K562 (cell line): ENCODE data around the gene SMARCD2. TPM values are rescaled to one million over a fixed set of nuclear protein-coding genes. Genes with fewer than 3 reads are reported as not detected.
A peak's percentile ranks its signal among the peaks of the same experiment; 100 is the strongest.

Experiments used
- E4F1 ChIP-seq: fragments of 250-450 bp; sonication (Bioruptor Pico); IDR thresholded peaks from 2 replicates; pipeline ENCODE4 v1.5.0; 2021; ENCODE audit warnings: mild to moderate bottlenecking, borderline replicate concordance
- HDAC1 ChIP-seq, 2 experiments: fragments of 450-650 bp; IDR thresholded peaks; 2 replicates each; pipeline ENCODE4 v1.6.1; 2016 to 2017; ENCODE audit warnings: inconsistent platforms in 1 of 2, mild to moderate bottlenecking in 1 of 2, moderate library complexity in 1 of 2
- KDM5B ChIP-seq: fragments of 200-600 bp; sonication (generic); IDR thresholded peaks from 2 replicates; pipeline ENCODE4 v1.6.1; 2012; ENCODE audit warnings: low read depth, mild to moderate bottlenecking, moderate library complexity, low read length, control low read depth, inconsistent platforms; ENCODE audit not compliant: insufficient replicate concordance
- MAZ ChIP-seq, 2 experiments: fragments of 450-650 bp in 1 of 2; sonication (generic) in 1 of 2; formaldehyde crosslinking; IDR thresholded peaks in 1 of 2; conservative IDR thresholded peaks in 1 of 2; 2 replicates each; pipeline versions ENCODE4 v1.4.0 to v1.5.0; 2020; ENCODE audit warnings: mild to moderate bottlenecking in 1 of 2, missing genetic modification reagents in 1 of 2
- MBD1 ChIP-seq: fragments of 250-450 bp; sonication (Bioruptor Pico); IDR thresholded peaks from 2 replicates; pipeline ENCODE4 v1.8.0; 2022; ENCODE audit warnings: inconsistent platforms
- MYBL2 ChIP-seq, 2 experiments: fragments of 450-650 bp in 1 of 2; sonication (generic) in 1 of 2; formaldehyde crosslinking in 1 of 2; IDR thresholded peaks; 2 replicates each; pipeline versions ENCODE4 v1.6.1 to v1.8.1; 2017 to 2022; ENCODE audit warnings: borderline replicate concordance in 1 of 2, inconsistent platforms in 1 of 2, low read depth in 1 of 2, mild to moderate bottlenecking in 1 of 2, missing genetic modification reagents in 1 of 2, moderate library complexity in 1 of 2
- MYC ChIP-seq, 2 experiments: fragments of 250-450 bp in 1 of 2; sonication (Bioruptor Pico) in 1 of 2; IDR thresholded peaks; 2 replicates each; pipeline versions ENCODE4 v1.5.1 to v1.6.1; 2012 to 2021; ENCODE audit warnings: low read depth in 2 of 2, borderline replicate concordance in 1 of 2, improper control_type of control experiment in 1 of 2, low read length in 1 of 2, mild to moderate bottlenecking in 1 of 2, moderate library complexity in 1 of 2
- NRF1 ChIP-seq, 2 experiments: fragments of 450-650 bp; IDR thresholded peaks in 1 of 2; conservative IDR thresholded peaks in 1 of 2; 2 replicates each; pipeline ENCODE4 v1.6.1; 2014; ENCODE audit warnings: mild to moderate bottlenecking in 2 of 2
- OTX1 ChIP-seq: fragments of 450-650 bp; formaldehyde crosslinking; IDR thresholded peaks from 2 replicates; pipeline ENCODE4 v1.4.0; 2022; ENCODE audit warnings: mild to moderate bottlenecking
- ZBTB11 ChIP-seq, 3 experiments: fragments of 200-800 bp in 1 of 3; fragments of 250-450 bp in 1 of 3; fragments of 450-650 bp in 1 of 3; sonication (Bioruptor Pico) in 1 of 3; sonication (Bioruptor generic) in 1 of 3; formaldehyde crosslinking in 1 of 3; IDR thresholded peaks; 2 replicates each; pipeline versions ENCODE4 v1.6.1 to v1.8.0; 2016 to 2022; ENCODE audit warnings: mild to moderate bottlenecking in 2 of 3, missing genetic modification characterization in 2 of 3, missing compliant biosample characterization in 1 of 3, moderate library complexity in 1 of 3
- ZNF263 ChIP-seq: sonication (generic); formaldehyde crosslinking; IDR thresholded peaks from 2 replicates; pipeline ENCODE4 v1.8.0; 2022; ENCODE audit warnings: mild to moderate bottlenecking, missing genetic modification reagents, borderline replicate concordance
- ZNF79 ChIP-seq: fragments of 250-450 bp; sonication (Bioruptor Pico); IDR thresholded peaks from 2 replicates; pipeline ENCODE4 v1.4.0; 2020; ENCODE audit warnings: low read depth, mild to moderate bottlenecking, moderate library complexity
- polyA plus RNA-seq, 8 experiments: library from polyadenylated mRNA; depleted of rRNA in 4 of 8; stranded (reverse) in 5 of 8; unstranded in 3 of 8; fragments of >200 nt; fragmentation: Nextera tagmentation in 2 of 8; fragmentation: Illumina TruSeq in 1 of 8; extraction: Ambion mirVana in 2 of 8; extraction: Trizol in 1 of 8; gene quantifications; 2 replicates each; pipeline versions ENCODE4 v1.2.1 to v1.2.3, GENCODE V29; 2011 to 2014; ENCODE audit warnings: inconsistent platforms in 1 of 8, missing spikeins in 1 of 8
- total RNA-seq, 7 experiments: library from RNA; depleted of rRNA in 6 of 7; stranded (reverse); fragments of >200 nt in 6 of 7; fragmentation: Illumina TruSeq in 2 of 7; extraction: Trizol in 2 of 7; gene quantifications; 2 replicates each; pipeline versions ENCODE4 v1.2.1 to v1.2.3, GENCODE V29; 2011 to 2021; ENCODE audit warnings: low replicate concordance in 1 of 7
- TF ChIP-seq, protein P1 (sequence below): sonication (generic); formaldehyde crosslinking; IDR thresholded peaks from 2 replicates; pipeline ENCODE4 v1.9.0; 2022; ENCODE audit warnings: mild to moderate bottlenecking, missing genetic modification reagents

SMARCD2 gene
- total and polyA plus RNA-seq, 9 of the 15 experiments (the other 6 are each of a cell fraction or from before 2014, with no cell fraction given) = 1.7 to 114 (median 90.3) TPM

- TF ChIP-seq KDM5B (peak; percentile 17), ZNF263 (peak; percentile 30; the same call in 1 of the 2 replicates), MBD1 (no peak), HDAC1 (IDR thresholded peaks at IDR 0.05) (0 out of 4 replicates have a peak, but pooled peaks of 1 of the 2 experiments have one; percentile 15), ZBTB11 (CRISPR knock-in tag; IDR thresholded peaks at IDR 0.05) (0 out of 6 replicates have a peak, but pooled peaks of 1 of the 3 experiments have one; percentile 15), ZNF79 (CRISPR knock-in tag) (no peak), NRF1 (conservative IDR thresholded peaks at IDR 0.05 in 1 of 2, IDR thresholded peaks at IDR 0.05 in 1 of 2) (0 out of 4 replicates have a peak, but pooled peaks of 1 of the 2 experiments have one; percentile 21), E4F1 (no peak), OTX1 (CRISPR knock-in tag) (no peak), MAZ (CRISPR knock-in tag; conservative IDR thresholded peaks at IDR 0.05 in 1 of 2, IDR thresholded peaks at IDR 0.05 in 1 of 2) (peak in 1 of 2 experiments; percentile 30; a peak in 1 of 4 replicates), MYBL2 (IDR thresholded peaks at IDR 0.05; ENCODE audit: low read depth) (no peak), MYBL2 (CRISPR knock-in tag; IDR thresholded peaks at IDR 0.05; ENCODE audit: borderline replicate concordance) (no peak), MYC (IDR thresholded peaks at IDR 0.05; ENCODE audit: low read depth, low read length) (0 out of 2 replicates have a peak, but pooled peaks have one; percentile 20), MYC (CRISPR knock-in tag; IDR thresholded peaks at IDR 0.05; ENCODE audit: borderline replicate concordance, low read depth) (0 out of 2 replicates have a peak, but pooled peaks have one; percentile 42)
- TF ChIP-seq, protein P1, sequence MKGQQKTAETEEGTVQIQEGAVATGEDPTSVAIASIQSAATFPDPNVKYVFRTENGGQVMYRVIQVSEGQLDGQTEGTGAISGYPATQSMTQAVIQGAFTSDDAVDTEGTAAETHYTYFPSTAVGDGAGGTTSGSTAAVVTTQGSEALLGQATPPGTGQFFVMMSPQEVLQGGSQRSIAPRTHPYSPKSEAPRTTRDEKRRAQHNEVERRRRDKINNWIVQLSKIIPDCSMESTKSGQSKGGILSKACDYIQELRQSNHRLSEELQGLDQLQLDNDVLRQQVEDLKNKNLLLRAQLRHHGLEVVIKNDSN (CRISPR knock-in tag) = no peak
Observed at GRCh38 chr17:63841350-63842172, 924 bp downstream of the SMARCD2 start (continued).
